HG03103 (cell line): Measurements from ENCODE around the gene ZNF100.
"Not testable (repeated sequence)": the region's sequence is repeated elsewhere in the genome, so short reads cannot be mapped to it uniquely, and the experiment has no call there.

ENCODE experiments used
- ATAC-seq: cut with Tn5 transposase; IDR thresholded peaks from one replicate; pipeline ENCODE4 v1.9.1; 2021; ENCODE audit warnings: low read depth; ENCODE audit not compliant: unreplicated experiment

ZNF100 gene

DNA sequence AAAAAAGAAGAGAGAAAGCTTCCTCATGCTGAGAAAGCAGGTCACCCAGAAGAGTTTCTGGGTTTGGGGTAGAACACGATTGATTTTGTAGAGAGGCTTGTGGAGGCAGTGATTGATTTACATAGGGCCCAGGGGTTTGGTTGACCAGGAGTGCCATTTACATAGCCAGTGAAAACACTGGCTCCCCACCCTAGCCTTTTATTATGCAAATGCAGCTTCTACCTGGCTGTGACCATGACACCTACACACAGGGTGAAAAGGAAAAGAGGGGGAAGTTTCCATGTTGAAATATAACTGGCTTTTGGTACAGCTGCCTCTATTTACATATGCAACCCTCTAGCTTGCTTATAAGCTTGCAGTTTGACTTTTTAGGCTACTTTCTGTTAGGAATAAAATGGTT is 62.0 kb downstream of the ZNF100 start:
- no peak for ATAC-seq

- no peak for ATAC-seq
These were observed 63.1 kb downstream of the ZNF100 start for GRCh38 chr19:21704320-21704719.

DNA sequence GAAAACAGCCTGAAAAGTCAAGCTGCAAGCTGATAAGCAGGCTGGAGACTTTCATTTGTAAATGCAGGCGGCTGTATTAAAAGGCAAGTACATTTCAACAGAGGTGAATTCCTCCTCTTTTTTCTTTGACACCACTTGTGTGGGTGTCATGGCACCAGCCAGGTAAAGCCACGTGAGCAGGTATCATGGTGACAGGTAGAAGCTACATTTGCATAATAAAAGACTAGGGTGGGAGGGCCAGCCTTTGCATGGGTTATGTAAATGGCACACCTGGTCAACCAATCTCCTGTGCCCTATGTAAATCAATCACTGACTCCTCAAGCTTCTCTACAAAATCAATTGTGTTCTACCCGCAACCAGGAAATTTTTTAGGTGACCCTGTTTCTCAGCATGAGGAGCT is 68.2 kb downstream of the ZNF100 start:
- no peak for ATAC-seq

- ATAC-seq, result no peak
These were observed 69.2 kb downstream of the ZNF100 start for GRCh38 chr19:21698215-21698614.

DNA sequence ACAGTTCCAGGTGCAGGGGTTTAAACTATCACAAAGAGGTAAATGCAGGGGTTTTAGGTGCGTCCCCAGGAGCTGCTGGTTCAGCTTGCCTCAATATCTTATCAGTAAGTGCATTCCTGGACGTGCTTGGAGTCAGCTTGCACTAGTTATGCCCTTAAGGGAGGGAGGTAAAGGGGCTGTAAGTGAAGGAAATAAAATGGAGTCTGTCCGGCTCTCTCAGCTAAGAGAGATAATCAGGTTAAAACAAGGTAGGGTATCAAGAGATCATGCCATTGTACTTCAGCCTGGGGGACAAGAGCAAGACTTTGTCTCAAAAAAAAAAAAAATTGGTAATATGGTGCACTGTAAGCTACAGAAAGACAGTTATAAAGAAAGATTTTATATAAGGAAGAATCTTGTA is 69.7 kb downstream of the ZNF100 start:
- ATAC-seq, result no peak

- ATAC-seq, result no peak
These were observed 73.0 kb downstream of the ZNF100 start for GRCh38 chr19:21694171-21694906.

- ATAC-seq, result no peak
These were observed 74.0 kb downstream of the ZNF100 start for GRCh38 chr19:21693399-21693798.

DNA sequence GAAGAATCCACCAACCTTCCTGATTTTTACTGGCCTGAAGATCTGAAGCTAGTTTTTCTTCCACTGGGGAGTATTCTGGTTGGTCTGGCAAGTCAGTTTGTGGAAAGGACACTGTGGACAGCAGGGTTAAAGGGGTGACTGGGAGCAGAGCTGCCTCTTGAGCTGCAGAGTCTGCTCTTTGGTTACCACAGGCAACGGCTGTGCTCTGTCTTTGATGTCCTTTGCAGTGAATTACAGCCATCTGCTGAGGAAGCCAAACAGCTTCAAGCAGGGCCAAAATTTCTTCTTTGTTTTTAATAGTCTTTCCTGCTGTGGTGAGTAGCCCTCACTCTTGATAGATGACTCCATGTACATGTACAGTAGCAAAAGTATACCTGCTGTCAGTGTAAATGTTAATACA is 75.7 kb downstream of the ZNF100 start:
- ATAC-seq, result no peak

GRCh38 chr19:21688464-21688863 is 78.9 kb downstream of the ZNF100 start:
- no peak for ATAC-seq

- no peak for ATAC-seq
These were observed 86.7 kb downstream of the ZNF100 start for GRCh38 chr19:21680671-21681070.

DNA sequence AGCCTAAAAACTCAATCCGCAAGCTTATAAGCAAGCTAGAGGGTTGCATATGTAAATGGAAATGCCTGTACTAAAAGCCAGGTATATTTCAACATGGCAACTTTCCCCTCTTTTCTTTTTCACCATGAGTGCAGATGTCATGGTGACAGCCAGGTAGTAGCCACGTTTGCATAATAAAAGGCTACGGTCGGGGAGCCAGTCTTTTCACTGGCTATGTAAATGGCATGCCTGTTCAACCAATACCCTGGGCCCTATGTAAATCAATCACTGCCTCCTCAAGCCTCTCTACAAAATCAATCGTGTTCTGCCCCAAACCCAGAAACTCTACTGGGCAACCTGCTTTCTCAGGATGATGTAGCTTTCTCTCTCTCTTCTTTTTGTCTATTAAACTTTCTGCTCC is 87.4 kb downstream of the ZNF100 start:
- no peak for ATAC-seq

DNA sequence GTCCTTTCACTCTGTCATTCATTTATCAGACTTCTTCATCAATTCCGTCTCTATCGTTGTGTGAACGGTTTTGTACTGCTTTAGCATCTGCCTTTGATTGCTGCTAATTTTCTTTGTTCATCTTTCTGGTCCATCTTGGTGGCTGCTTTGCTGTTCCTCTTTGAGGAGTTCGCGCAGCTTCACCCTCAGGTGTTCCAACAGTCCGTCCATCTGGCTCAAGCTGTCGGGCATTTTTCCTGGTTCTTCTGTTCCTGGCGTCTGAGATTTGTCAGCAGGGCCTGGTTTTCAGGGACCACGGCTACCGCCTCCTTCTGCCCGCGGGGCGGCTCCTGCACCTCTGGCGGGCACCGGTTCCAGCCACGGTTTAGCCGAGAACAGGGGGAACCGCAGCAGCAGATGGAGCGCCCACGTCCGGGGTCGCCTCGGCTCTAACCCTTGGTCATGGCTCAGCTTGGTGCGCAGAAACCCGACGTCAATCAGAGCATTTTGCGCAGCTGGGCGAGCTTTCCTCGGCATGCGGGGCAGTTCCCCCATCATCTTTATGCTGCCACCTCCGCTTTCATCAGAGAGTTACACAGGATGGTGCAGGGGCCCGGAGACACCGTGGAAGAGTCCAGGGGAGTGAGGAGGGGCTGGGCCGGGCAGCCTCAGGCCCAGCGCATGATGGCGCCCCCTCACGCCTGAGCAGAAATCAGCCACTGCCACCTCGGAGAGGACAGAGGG is 89.5 kb downstream of the ZNF100 start:
- ATAC-seq, result no peak

DNA sequence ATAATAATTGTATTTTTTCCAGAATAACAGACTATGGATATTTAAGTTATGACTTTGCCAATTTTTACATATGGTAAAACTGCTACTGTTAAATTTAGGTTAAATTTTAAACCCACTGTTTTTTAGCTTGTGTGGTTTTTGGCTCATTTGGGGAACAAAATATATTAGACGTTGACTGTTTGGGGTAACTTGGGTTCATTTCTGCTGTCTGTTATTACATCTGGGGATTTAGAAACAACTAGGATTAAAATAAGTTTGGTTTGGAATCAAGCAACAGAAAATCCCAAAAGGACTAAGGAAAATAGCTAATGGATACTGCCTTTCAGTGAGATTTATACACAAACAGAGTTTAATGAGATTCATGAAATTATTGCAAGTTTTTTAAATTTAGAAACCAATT is 92.9 kb downstream of the ZNF100 start:
- no peak for ATAC-seq

DNA sequence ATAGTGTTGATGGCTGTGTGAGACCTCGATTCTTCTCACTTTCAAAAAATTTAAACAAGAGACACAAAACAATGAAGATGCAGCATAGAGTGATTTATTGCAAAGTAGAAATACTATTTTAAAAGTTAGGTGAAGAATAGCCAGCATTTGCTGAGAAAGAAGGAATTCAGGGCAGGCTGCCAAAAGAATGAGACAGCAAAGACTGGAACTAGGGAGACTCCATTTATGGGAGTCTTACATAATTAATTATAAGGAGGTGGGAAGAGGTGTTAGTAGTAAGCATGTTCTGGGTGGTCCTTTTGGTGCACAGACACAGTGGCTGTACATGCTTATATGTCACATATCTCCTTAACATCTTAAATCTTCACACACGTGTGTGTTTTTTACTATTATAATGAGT is 93.9 kb downstream of the ZNF100 start:
- ATAC-seq, result not testable (repeated sequence)
